ENCODE data around the gene PLP1. TPM values are rescaled to one million over a fixed set of nuclear protein-coding genes. Genes with fewer than 3 reads are reported as not detected.

The PLP1 gene
- total RNA-seq, 4 donors from 2014 or later = 3.8 to 13.7 (median 6.7) TPM

DNA sequence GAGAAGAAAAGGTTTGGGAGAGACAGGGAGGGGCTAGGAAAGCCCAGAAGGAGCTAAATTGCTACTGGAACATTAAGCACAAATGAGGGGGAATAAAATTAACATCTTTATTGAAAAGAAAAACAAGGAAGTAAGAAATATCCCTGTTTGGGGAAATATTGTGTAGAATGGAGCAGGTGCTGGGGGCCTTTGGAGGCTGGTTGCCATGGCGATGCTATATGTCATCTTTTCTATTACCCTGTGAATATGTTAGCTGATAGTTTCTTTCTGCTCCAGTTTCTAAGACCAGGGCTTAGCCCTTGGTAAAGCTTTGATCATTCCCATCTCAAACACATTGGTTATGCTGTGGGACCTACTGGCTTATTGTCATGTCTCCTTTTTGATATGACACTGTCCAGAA is 37.2 kb upstream of the PLP1 start:
- Histone ChIP-seq H3K4me1 (no peaks in the 10 kb centered on the region), H3K27ac (no peak overlapping the region), H3K36me3 (no peaks in the 10 kb centered on the region), H3K27me3 (no peaks in the 10 kb centered on the region), H3K9me3 (no peaks in the 10 kb centered on the region), H3K4me3 (no peak overlapping the region)
- 90% methylated on average over 1 of the region's 1 CpG; no CpG with 5 or more reads in 1 of the 2 donors for WGBS, 2 donors (ENCODE audit: low coverage in 1 of 2)
- in situ Hi-C loops (cut with MboI; ENCODE audit: low pct_ligation_motif_present in 1 of 4, low pct_unique_long_range_greater_than_20kb in 1 of 4, low sequenced_read_pairs in 3 of 4) = no loop called here
- DNase-seq = no peak
- TF ChIP-seq EP300 (IDR thresholded peaks at IDR 0.05; ENCODE audit: low read depth) (no peak), CTCF (IDR thresholded peaks at IDR 0.05) (no peak), POLR2A (IDR thresholded peaks at IDR 0.05) (no peak)
- intact Hi-C loops (cut with DNase I; ENCODE audit: low total_unique reads) = no loop called here

DNA sequence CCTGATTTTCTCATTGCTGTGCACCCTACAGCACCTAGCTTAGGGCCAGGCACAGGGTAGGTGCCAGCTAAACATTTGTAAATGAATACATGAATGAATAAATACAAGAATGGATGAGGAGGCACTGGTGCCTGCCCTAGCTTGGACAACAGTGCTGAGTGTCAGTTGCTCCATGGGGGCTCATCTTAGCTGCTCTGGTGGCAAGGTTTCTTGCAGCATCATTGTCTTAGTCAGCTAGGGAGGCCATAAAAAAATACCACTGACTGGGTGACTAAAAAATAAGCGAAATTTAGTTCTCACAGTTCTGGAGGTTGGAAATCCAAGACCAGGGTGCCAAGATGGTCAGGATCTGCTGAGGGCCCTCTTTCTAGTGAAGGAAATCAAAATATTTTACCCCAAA is 34.8 kb upstream of the PLP1 start:
- intact Hi-C loops (cut with DNase I; ENCODE audit: low total_unique reads) = no loop called here
- Histone ChIP-seq H3K27ac (no peak overlapping the region), H3K4me3 (no peak overlapping the region), H3K9me3 (no peaks in the 10 kb centered on the region), H3K27me3 (no peaks in the 10 kb centered on the region), H3K4me1 (no peaks in the 10 kb centered on the region), H3K36me3 (no peaks in the 10 kb centered on the region)
- TF ChIP-seq POLR2AphosphoS5 (IDR thresholded peaks at IDR 0.05) (no peak), EP300 (IDR thresholded peaks at IDR 0.05; ENCODE audit: low read depth) (no peak), CTCF (IDR thresholded peaks at IDR 0.05) (no peak), POLR2A (IDR thresholded peaks at IDR 0.05) (no peak)
- in situ Hi-C loops (cut with MboI; ENCODE audit: low pct_ligation_motif_present in 1 of 4, low pct_unique_long_range_greater_than_20kb in 1 of 4, low sequenced_read_pairs in 3 of 4) = no loop called here
- WGBS, 2 donors (ENCODE audit: low coverage in 1 of 2) = 52 to 88% methylated on average over 1 of the region's 1 CpG
- no peak for DNase-seq

GRCh38 chrX:103742339-103742738 is 34.3 kb upstream of the PLP1 start:
- 60% methylated on average over 6 of the region's 6 CpGs; no CpG with 5 or more reads in 1 of the 2 donors for WGBS, 2 donors (ENCODE audit: low coverage in 1 of 2)
- intact Hi-C loops (cut with DNase I; ENCODE audit: low total_unique reads) = no loop called here
- H3K27ac ChIP-seq = no peak overlapping the region
- no peaks in the 10 kb centered on the region for H3K4me1 ChIP-seq
- H3K27me3 ChIP-seq = no peaks in the 10 kb centered on the region
- in situ Hi-C loops (cut with MboI; ENCODE audit: low pct_ligation_motif_present in 1 of 4, low pct_unique_long_range_greater_than_20kb in 1 of 4, low sequenced_read_pairs in 3 of 4) = no loop called here
- no peak overlapping the region for H3K4me3 ChIP-seq
- DNase-seq = no peak
- TF ChIP-seq EP300 (IDR thresholded peaks at IDR 0.05; ENCODE audit: low read depth) (no peak), POLR2A (IDR thresholded peaks at IDR 0.05) (no peak), POLR2AphosphoS5 (IDR thresholded peaks at IDR 0.05) (no peak), CTCF (IDR thresholded peaks at IDR 0.05) (no peak)
- no peaks in the 10 kb centered on the region for H3K9me3 ChIP-seq
- H3K36me3 ChIP-seq = no peaks in the 10 kb centered on the region

GRCh38 chrX:103747163-103747562 is 29.5 kb upstream of the PLP1 start:
- no peaks in the 10 kb centered on the region for H3K4me1 ChIP-seq
- no peak for TF ChIP-seq POLR2AphosphoS5 (IDR thresholded peaks at IDR 0.05)
- no peak for TF ChIP-seq EP300 (IDR thresholded peaks at IDR 0.05; ENCODE audit: low read depth)
- TF ChIP-seq POLR2A (IDR thresholded peaks at IDR 0.05) = no peak
- TF ChIP-seq CTCF (IDR thresholded peaks at IDR 0.05) = no peak
- DNase-seq = no peak
- H3K9me3 ChIP-seq = no peaks in the 10 kb centered on the region
- intact Hi-C loops (cut with DNase I; ENCODE audit: low total_unique reads) (no loop called here), in situ Hi-C loops (cut with MboI; ENCODE audit: low pct_ligation_motif_present in 1 of 4, low pct_unique_long_range_greater_than_20kb in 1 of 4, low sequenced_read_pairs in 3 of 4) (no loop called here)
- H3K27me3 ChIP-seq = no peaks in the 10 kb centered on the region
- H3K4me3 ChIP-seq = no peak overlapping the region
- no peaks in the 10 kb centered on the region for H3K36me3 ChIP-seq
- WGBS, 2 donors (ENCODE audit: low coverage in 1 of 2) = 86% methylated on average over 2 of the region's 2 CpGs; no CpG with 5 or more reads in 1 of the 2 donors
- H3K27ac ChIP-seq = no peak overlapping the region
